Breast epithelium (tissue), 3 donors: Measurements from ENCODE around the gene CIB4.

Source experiments
- CTCF ChIP-seq, 3 donors: fragments of 450-650 bp; IDR thresholded peaks; one replicate each; pipeline ENCODE4 v1.5.1; 2016 to 2017; ENCODE audit warnings: antibody characterized with exemption in 3 of 3, mild to moderate bottlenecking in 3 of 3, moderate library complexity in 3 of 3
- POLR2A ChIP-seq: fragments of 450-650 bp; IDR thresholded peaks from one replicate; pipeline ENCODE4 v1.6.1; 2016; ENCODE audit warnings: antibody characterized with exemption, mild to moderate bottlenecking, moderate library complexity
- POLR2AphosphoS5 ChIP-seq, 3 donors: sonication (generic); formaldehyde crosslinking; IDR thresholded peaks; one replicate each; pipeline ENCODE4 v1.6.1; 2017; ENCODE audit warnings: antibody characterized with exemption in 3 of 3

- TF ChIP-seq CTCF (IDR thresholded peaks at IDR 0.05) (no peak), POLR2AphosphoS5 (IDR thresholded peaks at IDR 0.05) (no peak), POLR2A (no peak)
These were observed 105.4 kb downstream of the CIB4 start for GRCh38 chr2:26535663-26536275.
